OCI-LY7 (cell line): Measurements from ENCODE around the gene DHPS. TPM values are rescaled to one million over a fixed set of nuclear protein-coding genes. Genes with fewer than 3 reads are reported as not detected.

Source experiments
- BruUV-seq: library from RNA; stranded (reverse); fragments of 400-500 nt; replicated peaks from 2 replicates; lab custom pipeline; 2021; lab: Mats Ljungman, UMichigan
- CTCF ChIA-PET: fragments of 300-600 bp; sonication (Branson Sonifier 250); formaldehyde crosslinking; loops from one replicate; lab custom pipeline; 2022; ENCODE audit warnings: antibody characterized with exemption; ENCODE audit not compliant: unreplicated experiment; lab: Charles Lee
- POLR2A ChIA-PET: fragments of 300-600 bp; sonication (Branson Sonifier 250); formaldehyde crosslinking; loops from one replicate; lab custom pipeline; 2022; ENCODE audit warnings: antibody characterized with exemption; lab: Charles Lee
- DNase-seq: peaks from one replicate; pipeline ENCODE4 v3.0.0-alpha.2; 2015; ENCODE audit warnings: low spot score
- H2AFZ ChIP-seq: fragments of 200-600 bp; sonication (generic), shearing (Covaris generic); 2 replicates; pipeline ENCODE4 v1.6.1; 2014; ENCODE audit warnings: mild to moderate bottlenecking, antibody characterized with exemption, low read length, moderate library complexity
- H3K27ac ChIP-seq: fragments of 200-600 bp; sonication (generic); 2 replicates; pipeline ENCODE4 v1.5.1; 2014; ENCODE audit warnings: mixed run types, low read depth, mild to moderate bottlenecking, moderate library complexity, low read length, inconsistent platforms; ENCODE audit not compliant: poor library complexity, severe bottlenecking
- H3K36me3 ChIP-seq: fragments of 200-600 bp; sonication (generic); 2 replicates; pipeline ENCODE4 v1.6.1; 2014; ENCODE audit warnings: mild to moderate bottlenecking, antibody characterized with exemption, low read length, moderate library complexity, mixed read lengths; ENCODE audit not compliant: insufficient read depth
- H3K4me1 ChIP-seq: fragments of 200-600 bp; sonication (generic); 2 replicates; pipeline ENCODE4 v1.5.1; 2014; ENCODE audit warnings: mild to moderate bottlenecking, low read length; ENCODE audit not compliant: insufficient read depth, poor library complexity, severe bottlenecking
- H3K4me2 ChIP-seq: fragments of 200-600 bp; sonication (generic); 2 replicates; pipeline ENCODE4 v1.6.1; 2014; ENCODE audit warnings: mild to moderate bottlenecking, low read length
- H3K4me3 ChIP-seq: fragments of 200-600 bp; sonication (generic); 2 replicates; pipeline ENCODE4 v1.5.1; 2014; ENCODE audit warnings: mild to moderate bottlenecking, low read depth, low read length; ENCODE audit not compliant: poor library complexity, severe bottlenecking
- H3K79me2 ChIP-seq: fragments of 200-600 bp; sonication (generic); 2 replicates; pipeline ENCODE4 v1.6.1; 2016; ENCODE audit warnings: low read depth, mild to moderate bottlenecking, low read length, moderate library complexity, mixed read lengths; ENCODE audit not compliant: insufficient read depth
- H3K9me2 ChIP-seq: fragments of 200-600 bp; sonication (generic); 2 replicates; pipeline ENCODE4 v1.6.1; 2016; ENCODE audit warnings: mild to moderate bottlenecking, low read length, mixed read lengths; ENCODE audit not compliant: insufficient read depth
- H3K9me3 ChIP-seq: fragments of 200-600 bp; sonication (generic); 2 replicates; pipeline ENCODE4 v1.6.1; 2014; ENCODE audit warnings: mild to moderate bottlenecking, mixed run types, low read length, mixed read lengths
- H4K20me1 ChIP-seq: fragments of 200-600 bp; sonication (generic); 2 replicates; pipeline ENCODE4 v1.6.1; 2014; ENCODE audit warnings: mild to moderate bottlenecking, antibody characterized with exemption, low read length, moderate library complexity, mixed read lengths; ENCODE audit not compliant: insufficient read depth
- CTCF ChIP-seq: fragments of 200-600 bp; sonication (generic); conservative IDR thresholded peaks from 2 replicates; pipeline ENCODE4 v1.5.1; 2014; ENCODE audit warnings: mild to moderate bottlenecking, antibody characterized with exemption, low read length, moderate library complexity, mixed read lengths
- EZH2phosphoT487 ChIP-seq: fragments of 200-600 bp; sonication (generic); IDR thresholded peaks from 2 replicates; pipeline ENCODE4 v1.6.1; 2018; ENCODE audit warnings: low read depth, borderline replicate concordance, mild to moderate bottlenecking, mixed run types, antibody characterized with exemption, low read length, moderate library complexity, mixed read lengths
- intact Hi-C: fragments of 100-400 bp; cut with micrococcal nuclease; formaldehyde crosslinking; loops from one replicate; pipeline ENCODE4 v1.10.0; 2022; ENCODE audit not compliant: unreplicated experiment
- total RNA-seq, 2 experiments: library from RNA; depleted of rRNA in 1 of 2; stranded (reverse); fragments of >200 nt in 1 of 2; shearing (Covaris generic) in 1 of 2; gene quantifications; 2 replicates each; pipeline ENCODE4 v1.2.3, GENCODE V29; 2014 to 2022

DHPS gene
- total RNA-seq, 2 experiments from 2014 or later: 101 to 102 TPM

GRCh38 chr19:12720851-12721655, 39.4 kb upstream of the DHPS start:
- H2AFZ ChIP-seq: no peak overlapping the region

GRCh38 chr19:12720296-12720695, 38.6 kb upstream of the DHPS start:
- Histone ChIP-seq H3K27ac (no peak overlapping the region), H3K4me3 (peak overlapping the region; percentile 82)

More at GRCh38 chr19:12720851-12721655, 39.4 kb upstream of the DHPS start:
- Histone ChIP-seq H4K20me1 (peaks cover 13% of the 10 kb centered on the region; the same call in 1 of the 2 replicates), H3K9me3 (no peaks in the 10 kb centered on the region), H3K4me3 (peak overlapping the region; percentile 82), H3K4me2 (peak overlapping the region; percentile 97), H3K27ac (peak overlapping the region; percentile 74), H3K79me2 (peaks cover 72% of the 10 kb centered on the region), H3K36me3 (peaks cover 60% of the 10 kb centered on the region), H3K4me1 (peaks cover 12% of the 10 kb centered on the region), H3K9me2 (no peaks in the 10 kb centered on the region)
- ChIA-PET CTCF (interaction anchor here (0.6 kb wide), 1 partner anchor 13 kb away, joined by 3 read pairs; no protein-coding TSS in a partner anchor), POLR2A (interaction anchor here (0.6 to 3.6 kb wide), 3 partner anchors 12 to 34 kb away, joined by 3 to 32 read pairs (median 3); partner anchors contain the start of gene TRIR)
- TF ChIP-seq EZH2phosphoT487: no peak
- no peak for TF ChIP-seq CTCF
- no TSS peak for BruUV-seq
- DNase-seq: peak; percentile 37
- intact Hi-C loops: loop anchor here (5.0 kb wide), 1 partner anchor 71 kb away; the partner anchor contains the start of gene JUNB

More at GRCh38 chr19:12720296-12720695, 38.6 kb upstream of the DHPS start:
- peak overlapping the region; percentile 97 for H3K4me2 ChIP-seq
- CTCF ChIA-PET: interaction anchor here (0.6 kb wide), 1 partner anchor 14 kb away, joined by 3 read pairs; no protein-coding TSS in a partner anchor
- POLR2A ChIA-PET: interaction anchor here (0.6 to 1.1 kb wide), 2 partner anchors 13 to 33 kb away, joined by 3 read pairs; no protein-coding TSS in a partner anchor
- BruUV-seq: no TSS peak
- no peaks in the 10 kb centered on the region for H3K9me2 ChIP-seq
- intact Hi-C loops: loop anchor here (5.0 kb wide), 1 partner anchor 72 kb away; the partner anchor contains the start of gene JUNB
- H2AFZ ChIP-seq: no peak overlapping the region
- TF ChIP-seq EZH2phosphoT487 (no peak), CTCF (no peak)
- peaks cover 72% of the 10 kb centered on the region for H3K79me2 ChIP-seq
- DNase-seq: no peak
- peaks cover 13% of the 10 kb centered on the region; the same call in 1 of the 2 replicates for H4K20me1 ChIP-seq
- peaks cover 68% of the 10 kb centered on the region for H3K36me3 ChIP-seq
- no peaks in the 10 kb centered on the region for H3K9me3 ChIP-seq
- H3K4me1 ChIP-seq: peaks cover 12% of the 10 kb centered on the region
